IMR-90 (cell line): ENCODE data around the gene MYBPC3. TPM values are rescaled to one million over a fixed set of nuclear protein-coding genes. Genes with fewer than 3 reads are reported as not detected.

Source experiments
- ATAC-seq: fragments of 200-7000 bp; cut with Tn5 transposase; 2 replicates; pipeline ENCODE4 v1.9.1; 2020; ENCODE audit warnings: low read depth, mild to moderate bottlenecking, moderate library complexity
- BruUV-seq: library from RNA; stranded (reverse); fragments of 400-500 nt; replicated peaks from 2 replicates; lab custom pipeline; 2021; lab: Mats Ljungman, UMichigan
- CTCF ChIA-PET: fragments of 300-600 bp; formaldehyde crosslinking; extraction: SDS; loops from one replicate; lab custom pipeline; 2021; ENCODE audit warnings: antibody characterized with exemption; lab: Yijun Ruan, JAX
- POLR2A ChIA-PET: fragments of 300-600 bp; sonication (Branson Sonifier 250); formaldehyde crosslinking; loops from one replicate; lab custom pipeline; 2022; ENCODE audit warnings: antibody characterized with exemption; ENCODE audit not compliant: unreplicated experiment; lab: Charles Lee
- DNase-seq: peaks from one replicate; pipeline ENCODE4 v3.0.0; 2013
- H2AFZ ChIP-seq: replicated peaks from 2 replicates; pipeline ENCODE3; 2013; ENCODE audit warnings: low read length, mild to moderate bottlenecking; ENCODE audit not compliant: poor library complexity
- H2AK5ac ChIP-seq: 2 replicates; pipeline ENCODE4 v1.6.1; 2013; ENCODE audit warnings: low read depth, low read length, inconsistent platforms
- H2AK9ac ChIP-seq: replicated peaks from 2 replicates; pipeline ENCODE3; 2013; ENCODE audit warnings: mild to moderate bottlenecking, low read depth, low read length, moderate library complexity; ENCODE audit not compliant: poor library complexity
- H2BK120ac ChIP-seq: 2 replicates; pipeline ENCODE4 v1.6.1; 2013; ENCODE audit warnings: low read depth, low read length, inconsistent platforms
- H2BK15ac ChIP-seq: 3 replicates; pipeline ENCODE4 v1.6.1; 2013; ENCODE audit warnings: low read depth, low read length, inconsistent platforms
- H2BK20ac ChIP-seq: 2 replicates; pipeline ENCODE4 v1.6.1; 2013; ENCODE audit warnings: low read depth, mild to moderate bottlenecking, inconsistent platforms, low read length, moderate library complexity
- H2BK5ac ChIP-seq: 2 replicates; pipeline ENCODE4 v1.6.1; 2013; ENCODE audit warnings: mild to moderate bottlenecking, low read depth, low read length, inconsistent platforms; ENCODE audit not compliant: poor library complexity, severe bottlenecking
- H3K14ac ChIP-seq: replicated peaks from 2 replicates; pipeline ENCODE4 v1.6.1; 2013; ENCODE audit warnings: low read depth, low read length, inconsistent platforms
- H3K18ac ChIP-seq: 2 replicates; pipeline ENCODE4 v1.6.1; 2013; ENCODE audit warnings: low read depth, low read length, control low read depth
- H3K23ac ChIP-seq: 2 replicates; pipeline ENCODE4 v1.6.1; 2013; ENCODE audit warnings: low read depth, low read length, inconsistent platforms
- H3K27ac ChIP-seq: 2 replicates; pipeline ENCODE4 v1.5.1; 2013; ENCODE audit warnings: mild to moderate bottlenecking, control low read depth, low read length; ENCODE audit not compliant: insufficient read depth
- H3K27me3 ChIP-seq: 2 replicates; pipeline ENCODE4 v1.6.1; 2013; ENCODE audit warnings: low read length; ENCODE audit not compliant: control insufficient read depth, insufficient read depth
- H3K36me3 ChIP-seq: 2 replicates; pipeline ENCODE4 v1.6.1; 2013; ENCODE audit warnings: low read length, mixed read lengths; ENCODE audit not compliant: control insufficient read depth, insufficient read depth
- H3K4ac ChIP-seq: 2 replicates; pipeline ENCODE4 v1.6.1; 2013; ENCODE audit warnings: low read depth, low read length, inconsistent platforms
- H3K4me1 ChIP-seq: 2 replicates; pipeline ENCODE4 v1.6.1; 2013; ENCODE audit warnings: low read length, mixed read lengths; ENCODE audit not compliant: control insufficient read depth, insufficient read depth
- H3K4me2 ChIP-seq: 2 replicates; pipeline ENCODE4 v1.6.1; 2013; ENCODE audit warnings: low read depth, mild to moderate bottlenecking, control low read depth, low read length, moderate library complexity
- H3K4me3 ChIP-seq: 2 replicates; pipeline ENCODE4 v1.5.1; 2013; ENCODE audit warnings: low read depth, mild to moderate bottlenecking, control low read depth, low read length, moderate library complexity; ENCODE audit not compliant: insufficient read depth
- H3K56ac ChIP-seq: 2 replicates; pipeline ENCODE4 v1.6.1; 2013; ENCODE audit warnings: low read length, inconsistent platforms; ENCODE audit not compliant: insufficient read depth; ENCODE audit errors: extremely low read depth
- H3K79me1 ChIP-seq, 2 experiments: 2 replicates each; pipeline ENCODE4 v1.6.1; 2013; ENCODE audit warnings: low read length in 2 of 2, inconsistent platforms in 1 of 2, low read depth in 1 of 2
- H3K9ac ChIP-seq: 2 replicates; pipeline ENCODE4 v1.6.1; 2013; ENCODE audit warnings: low read depth, low read length, control low read depth
- H3K9me1 ChIP-seq: 2 replicates; pipeline ENCODE4 v1.6.1; 2013; ENCODE audit warnings: low read length, inconsistent platforms; ENCODE audit not compliant: insufficient read depth
- H3K9me3 ChIP-seq: 2 replicates; pipeline ENCODE4 v1.6.1; 2013; ENCODE audit warnings: low read length; ENCODE audit not compliant: control insufficient read depth, insufficient read depth
- H4K20me1 ChIP-seq: 2 replicates; pipeline ENCODE4 v1.6.1; 2013; ENCODE audit warnings: low read length, inconsistent platforms; ENCODE audit not compliant: insufficient read depth
- H4K5ac ChIP-seq: 2 replicates; pipeline ENCODE4 v1.6.1; 2013; ENCODE audit warnings: mild to moderate bottlenecking, low read depth, low read length, control low read depth
- H4K8ac ChIP-seq, 2 experiments: 2 replicates each; pipeline ENCODE4 v1.6.1; 2013; ENCODE audit warnings: low read depth in 2 of 2, low read length in 2 of 2, control low read depth in 1 of 2, inconsistent platforms in 1 of 2
- H4K91ac ChIP-seq: 2 replicates; pipeline ENCODE4 v1.6.1; 2013; ENCODE audit warnings: low read depth, low read length, inconsistent platforms; ENCODE audit not compliant: insufficient read depth
- BHLHE40 ChIP-seq: fragments of 150-350 bp; IDR thresholded peaks from 2 replicates; pipeline ENCODE4 v1.6.1; 2016; ENCODE audit warnings: mild to moderate bottlenecking, low read depth, low read length
- CEBPB ChIP-seq: IDR thresholded peaks from 2 replicates; pipeline ENCODE4 v1.6.1; 2012; ENCODE audit warnings: low read depth, low read length, improper control_type of control experiment
- FOS ChIP-seq: fragments of 150-350 bp; IDR thresholded peaks from 2 replicates; pipeline ENCODE4 v1.6.1; 2016; ENCODE audit warnings: low read depth, low read length
- MAFK ChIP-seq: IDR thresholded peaks from 2 replicates; pipeline ENCODE4 v1.6.1; 2012; ENCODE audit warnings: low read depth, low read length, improper control_type of control experiment
- MAZ ChIP-seq: IDR thresholded peaks from 2 replicates; pipeline ENCODE4 v1.6.1; 2012; ENCODE audit warnings: low read depth, mild to moderate bottlenecking, low read length, improper control_type of control experiment, moderate library complexity, borderline replicate concordance
- MXI1 ChIP-seq: IDR thresholded peaks from 2 replicates; pipeline ENCODE4 v1.6.1; 2012; ENCODE audit warnings: low read depth, mild to moderate bottlenecking, low read length, moderate library complexity, borderline replicate concordance
- NFE2L2 ChIP-seq: fragments of 150-350 bp; IDR thresholded peaks from 2 replicates; pipeline ENCODE4 v1.6.1; 2016; ENCODE audit warnings: low read depth, mild to moderate bottlenecking, low read length
- POLR2A ChIP-seq: IDR thresholded peaks from 2 replicates; pipeline ENCODE4 v1.6.1; 2012; ENCODE audit warnings: mild to moderate bottlenecking, low read depth, low read length
- RAD21 ChIP-seq: IDR thresholded peaks from 2 replicates; pipeline ENCODE4 v1.6.1; 2012; ENCODE audit warnings: low read length, improper control_type of control experiment
- RCOR1 ChIP-seq: IDR thresholded peaks from 2 replicates; pipeline ENCODE4 v1.6.1; 2012; ENCODE audit warnings: mild to moderate bottlenecking, low read length, improper control_type of control experiment; ENCODE audit not compliant: insufficient replicate concordance
- RFX5 ChIP-seq: IDR thresholded peaks from 2 replicates; pipeline ENCODE4 v1.8.0; 2012; ENCODE audit warnings: low read depth, mild to moderate bottlenecking, low read length, moderate library complexity
- SMC3 ChIP-seq: fragments of 150-350 bp; IDR thresholded peaks from 2 replicates; pipeline ENCODE4 v1.6.1; 2016; ENCODE audit warnings: low read depth, mild to moderate bottlenecking, antibody characterized with exemption, low read length, moderate library complexity
- USF2 ChIP-seq: fragments of 150-350 bp; IDR thresholded peaks from 2 replicates; pipeline ENCODE4 v1.6.1; 2017; ENCODE audit warnings: mild to moderate bottlenecking, antibody characterized with exemption, low read length, low read depth
- WGBS, 2 experiments: methylation state at CpG; one replicate each; pipeline versions ENCODE4 v1.1.5 to v1.1.7; 2013; ENCODE audit warnings: missing lambda C conversion rate in 2 of 2; ENCODE audit not compliant: insufficient read length in 1 of 2; ENCODE audit errors: extremely low coverage in 2 of 2; 5-methylcytosine and 5-hydroxymethylcytosine counted together
- dilution Hi-C: fragments of 300-500 bp; cut with HindIII; formaldehyde crosslinking; loops from one replicate; pipeline ENCODE4 v1.14.3; 2018; ENCODE audit warnings: low sequenced_read_pairs; ENCODE audit not compliant: unreplicated experiment
- in situ Hi-C: fragments of 300-500 bp; cut with MboI; formaldehyde crosslinking; loops from 3 replicates; pipeline ENCODE4 v1.14.3; 2019; ENCODE audit warnings: low sequenced_read_pairs, inconsistent platforms, mixed read lengths
- intact Hi-C: fragments of 100-400 bp; cut with micrococcal nuclease; formaldehyde crosslinking; loops from 2 replicates; pipeline ENCODE4 v1.10.0; 2022
- polyA plus RNA-seq, 3 experiments: library from polyadenylated mRNA; depleted of rRNA; stranded (reverse); fragments of >200 nt; gene quantifications; 2 replicates each; pipeline ENCODE4 v1.2.3, GENCODE V29; 2012; ENCODE audit warnings: low replicate concordance in 1 of 3
- total RNA-seq: library from RNA; depleted of rRNA; stranded (reverse); fragments of >200 nt; gene quantifications from 2 replicates; pipeline ENCODE4 v1.2.3, GENCODE V29; 2012
- TF ChIP-seq, protein P1 (sequence below): fragments of 150-350 bp; IDR thresholded peaks from 2 replicates; pipeline ENCODE4 v1.6.1; 2016; ENCODE audit warnings: low read depth, mild to moderate bottlenecking, low read length, moderate library complexity, borderline replicate concordance
- TF ChIP-seq, protein P2 (sequence below): conservative IDR thresholded peaks from 2 replicates; pipeline ENCODE4 v1.5.1; 2012; ENCODE audit warnings: mild to moderate bottlenecking, low read depth, low read length, improper control_type of control experiment

MYBPC3 gene
- total and polyA plus RNA-seq, 2 of the 4 experiments (the other 2 are of a cell fraction): not detected

DNA sequence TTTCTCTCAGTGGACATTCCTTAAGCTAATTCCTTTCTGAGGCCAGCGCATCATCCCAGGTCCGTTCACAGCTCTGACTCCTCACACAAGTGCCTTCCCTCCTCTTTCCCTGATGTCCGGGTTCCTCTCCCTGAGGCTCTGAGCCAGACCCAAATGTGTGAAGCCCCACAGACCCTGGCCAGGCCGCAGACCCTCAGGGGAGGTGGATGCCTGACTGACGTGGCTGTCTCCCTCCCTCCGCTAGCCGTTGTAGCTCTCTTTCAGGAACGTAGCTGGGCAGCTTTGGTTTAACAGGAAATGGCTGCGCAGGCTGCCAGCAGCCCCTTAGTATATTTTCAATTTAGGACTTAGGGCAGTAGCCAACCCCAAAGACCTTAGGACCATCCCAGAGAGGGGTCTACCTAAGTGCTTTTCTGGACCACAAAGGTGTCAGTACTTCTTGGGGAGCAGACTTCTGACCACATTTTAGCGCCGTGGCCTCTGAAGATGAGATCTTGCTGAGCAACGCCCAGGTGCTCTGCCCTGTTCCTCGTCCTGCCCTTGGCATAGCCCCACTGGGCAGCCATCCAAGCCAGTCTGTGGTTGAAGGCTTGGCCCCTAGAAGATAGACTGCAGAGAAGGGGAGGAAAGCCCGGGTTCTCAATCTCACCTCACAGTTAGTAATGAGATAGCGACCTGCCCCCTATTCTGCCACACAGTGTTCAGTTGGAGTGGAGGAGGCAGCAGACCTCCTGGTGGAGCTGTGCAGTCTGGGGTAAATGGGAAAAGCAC, 27.0 kb downstream of the MYBPC3 start:
- ChIA-PET CTCF (no interaction called here), POLR2A (no interaction called here)
- Histone ChIP-seq H2BK120ac (no peak overlapping the region), H3K9ac (no peak overlapping the region), H2BK5ac (no peak overlapping the region), H4K91ac (no peak overlapping the region), H3K14ac (no peak overlapping the region), H2AFZ (no peak overlapping the region), H4K20me1 (no peaks in the 10 kb centered on the region), H2AK9ac (no peak overlapping the region), H2BK15ac (no peak overlapping the region), H3K4me3 (no peak overlapping the region), H2AK5ac (no peak overlapping the region), H4K8ac (no peak overlapping the region), H3K9me3 (no peaks in the 10 kb centered on the region), H3K27me3 (no peaks in the 10 kb centered on the region), H3K4ac (no peak overlapping the region), H3K4me2 (no peak overlapping the region), H3K36me3 (peaks cover 48% of the 10 kb centered on the region), H3K4me1 (0 out of 2 replicates have a peak, but pooled peaks cover 2% of the 10 kb centered on the region), H4K5ac (no peak overlapping the region), H3K23ac (no peak overlapping the region), H2BK20ac (no peak overlapping the region), H3K9me1 (0 out of 2 replicates have a peak, but pooled peaks cover 3% of the 10 kb centered on the region), H3K79me1 (no peaks in the 10 kb centered on the region), H3K18ac (no peak overlapping the region), H3K56ac (no peak overlapping the region), H3K27ac (no peak overlapping the region)
- intact Hi-C loops (no loop called here), dilution Hi-C loops (no loop called here), in situ Hi-C loops (no loop called here)
- no peak for DNase-seq
- ATAC-seq: no peak
- 96% methylated on average over 4 of the region's 15 CpGs; no CpG with 5 or more reads in 1 of the 2 experiments for WGBS, 2 experiments
- no TSS peak for BruUV-seq
- TF ChIP-seq CEBPB (no peak), FOS (no peak), USF2 (no peak), RCOR1 (no peak), MAFK (no peak), BHLHE40 (no peak), POLR2A (no peak), RFX5 (no peak), MXI1 (no peak), RAD21 (no peak), SMC3 (no peak), MAZ (no peak), NFE2L2 (no peak)
- TF ChIP-seq, protein P1, sequence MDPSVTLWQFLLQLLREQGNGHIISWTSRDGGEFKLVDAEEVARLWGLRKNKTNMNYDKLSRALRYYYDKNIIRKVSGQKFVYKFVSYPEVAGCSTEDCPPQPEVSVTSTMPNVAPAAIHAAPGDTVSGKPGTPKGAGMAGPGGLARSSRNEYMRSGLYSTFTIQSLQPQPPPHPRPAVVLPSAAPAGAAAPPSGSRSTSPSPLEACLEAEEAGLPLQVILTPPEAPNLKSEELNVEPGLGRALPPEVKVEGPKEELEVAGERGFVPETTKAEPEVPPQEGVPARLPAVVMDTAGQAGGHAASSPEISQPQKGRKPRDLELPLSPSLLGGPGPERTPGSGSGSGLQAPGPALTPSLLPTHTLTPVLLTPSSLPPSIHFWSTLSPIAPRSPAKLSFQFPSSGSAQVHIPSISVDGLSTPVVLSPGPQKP: no peak
- TF ChIP-seq, protein P2, sequence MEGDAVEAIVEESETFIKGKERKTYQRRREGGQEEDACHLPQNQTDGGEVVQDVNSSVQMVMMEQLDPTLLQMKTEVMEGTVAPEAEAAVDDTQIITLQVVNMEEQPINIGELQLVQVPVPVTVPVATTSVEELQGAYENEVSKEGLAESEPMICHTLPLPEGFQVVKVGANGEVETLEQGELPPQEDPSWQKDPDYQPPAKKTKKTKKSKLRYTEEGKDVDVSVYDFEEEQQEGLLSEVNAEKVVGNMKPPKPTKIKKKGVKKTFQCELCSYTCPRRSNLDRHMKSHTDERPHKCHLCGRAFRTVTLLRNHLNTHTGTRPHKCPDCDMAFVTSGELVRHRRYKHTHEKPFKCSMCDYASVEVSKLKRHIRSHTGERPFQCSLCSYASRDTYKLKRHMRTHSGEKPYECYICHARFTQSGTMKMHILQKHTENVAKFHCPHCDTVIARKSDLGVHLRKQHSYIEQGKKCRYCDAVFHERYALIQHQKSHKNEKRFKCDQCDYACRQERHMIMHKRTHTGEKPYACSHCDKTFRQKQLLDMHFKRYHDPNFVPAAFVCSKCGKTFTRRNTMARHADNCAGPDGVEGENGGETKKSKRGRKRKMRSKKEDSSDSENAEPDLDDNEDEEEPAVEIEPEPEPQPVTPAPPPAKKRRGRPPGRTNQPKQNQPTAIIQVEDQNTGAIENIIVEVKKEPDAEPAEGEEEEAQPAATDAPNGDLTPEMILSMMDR: no peak
